Dendritic cell treated with granulocyte-macrophage colony-stimulating factor and Interleukin-4, amounts not matched to agents 40 ng/mL and 50 ng/mL, for 4 days (primary cell): ENCODE measurements around the gene MXD4.
A peak's percentile ranks its signal among the peaks of the same experiment; 100 is the strongest.

Source experiments
- H3K27ac Mint-ChIP-seq: one replicate; pipeline ENCODE4 v1.8.0; 2022; ENCODE audit warnings: mild to moderate bottlenecking, mixed read lengths
- H3K27me3 Mint-ChIP-seq: one replicate; pipeline ENCODE4 v1.8.0; 2022; ENCODE audit warnings: mild to moderate bottlenecking, mixed read lengths
- H3K36me3 Mint-ChIP-seq: one replicate; pipeline ENCODE4 v1.8.0; 2022; ENCODE audit warnings: low read depth, mixed read lengths
- H3K4me1 Mint-ChIP-seq: one replicate; pipeline ENCODE4 v1.8.0; 2022; ENCODE audit warnings: low read depth, mixed read lengths
- H3K4me3 Mint-ChIP-seq: one replicate; pipeline ENCODE4 v1.8.0; 2022; ENCODE audit warnings: mild to moderate bottlenecking, moderate library complexity, mixed read lengths
- H3K9me3 Mint-ChIP-seq: one replicate; pipeline ENCODE4 v1.8.0; 2022; ENCODE audit warnings: mixed read lengths
- intact Hi-C: fragments of 100-400 bp; cut with micrococcal nuclease; formaldehyde crosslinking; loops from one replicate; pipeline ENCODE4 v1.15.0; 2022

Gene MXD4

DNA sequence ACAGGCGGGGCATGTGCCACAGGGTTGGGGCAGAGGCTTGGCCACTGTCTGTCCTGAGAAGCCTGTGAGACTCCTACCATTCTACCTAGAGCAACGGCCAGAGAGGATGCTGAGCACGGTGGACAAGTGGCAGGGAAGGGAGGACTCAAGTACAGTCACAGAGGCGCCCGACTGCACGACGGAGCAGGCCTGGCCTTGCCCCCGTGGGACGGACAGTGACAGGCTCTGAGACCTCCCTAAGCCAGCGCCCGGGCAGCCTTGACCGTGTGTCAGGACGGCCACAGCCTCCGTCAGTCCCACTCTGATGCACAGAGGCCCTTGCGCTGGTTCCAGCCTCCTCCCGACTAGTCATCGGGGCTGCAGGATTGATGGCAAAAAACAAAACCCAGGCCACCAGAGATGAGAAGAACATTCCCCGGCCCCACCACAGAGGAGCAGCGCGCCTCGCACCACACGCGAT, 36.7 kb upstream of the MXD4 start:
- H3K9me3 Mint-ChIP-seq = peaks cover 14% of the 10 kb centered on the region
- intact Hi-C loops = no loop called here
- H3K27me3 Mint-ChIP-seq = peaks cover 9% of the 10 kb centered on the region
- peaks cover 9% of the 10 kb centered on the region for H3K4me1 Mint-ChIP-seq
- H3K36me3 Mint-ChIP-seq = peaks cover 44% of the 10 kb centered on the region
- no peak overlapping the region for H3K27ac Mint-ChIP-seq
- H3K4me3 Mint-ChIP-seq = no peak overlapping the region

DNA sequence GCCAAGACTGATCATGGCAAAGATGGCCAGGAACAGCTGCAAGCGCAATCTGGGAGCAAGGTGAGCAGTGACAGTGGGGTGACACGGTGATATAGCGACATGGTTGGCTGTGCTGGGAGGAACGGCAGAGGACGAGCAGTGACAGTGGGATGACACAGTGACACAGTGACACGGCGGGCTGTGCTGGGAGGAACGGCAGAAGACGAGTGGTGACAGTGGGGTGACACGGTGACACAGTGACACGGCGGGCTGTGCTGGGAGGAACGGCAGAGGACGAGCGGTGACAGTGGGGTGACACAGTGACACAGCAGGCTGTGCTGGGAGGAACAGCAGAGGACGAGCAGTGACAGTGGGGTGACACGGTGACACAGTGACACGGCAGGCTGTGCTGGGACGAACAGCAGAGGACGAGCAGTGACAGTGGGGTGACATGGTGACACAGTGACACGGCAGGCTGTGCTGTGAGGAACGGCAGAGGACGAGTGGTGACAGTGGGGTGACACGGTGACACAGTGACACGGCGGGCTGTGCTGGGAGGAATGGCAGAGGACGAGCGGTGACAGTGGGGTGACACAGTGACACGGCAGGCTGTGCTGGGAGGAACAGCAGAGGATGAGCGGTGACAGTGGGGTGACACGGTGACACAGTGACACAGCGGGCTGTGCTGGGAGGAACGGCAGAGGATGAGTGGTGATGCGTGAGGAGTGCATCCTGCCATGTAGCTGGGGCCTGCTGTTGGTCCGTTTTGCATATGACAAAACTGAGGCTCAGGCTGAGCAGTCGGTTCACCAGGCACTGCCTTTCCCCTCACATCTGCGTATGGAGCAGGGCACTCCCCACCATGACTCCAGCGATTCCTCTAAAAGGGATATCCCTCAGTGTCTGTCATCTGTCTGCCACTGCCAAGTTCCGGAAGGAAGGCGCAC, 36.0 kb upstream of the MXD4 start:
- Mint-ChIP-seq H3K9me3 (peaks cover 8% of the 10 kb centered on the region), H3K27me3 (peaks cover 9% of the 10 kb centered on the region), H3K27ac (no peak overlapping the region), H3K36me3 (peaks cover 38% of the 10 kb centered on the region), H3K4me3 (no peak overlapping the region), H3K4me1 (peaks cover 9% of the 10 kb centered on the region)
- intact Hi-C loops = no loop called here

DNA sequence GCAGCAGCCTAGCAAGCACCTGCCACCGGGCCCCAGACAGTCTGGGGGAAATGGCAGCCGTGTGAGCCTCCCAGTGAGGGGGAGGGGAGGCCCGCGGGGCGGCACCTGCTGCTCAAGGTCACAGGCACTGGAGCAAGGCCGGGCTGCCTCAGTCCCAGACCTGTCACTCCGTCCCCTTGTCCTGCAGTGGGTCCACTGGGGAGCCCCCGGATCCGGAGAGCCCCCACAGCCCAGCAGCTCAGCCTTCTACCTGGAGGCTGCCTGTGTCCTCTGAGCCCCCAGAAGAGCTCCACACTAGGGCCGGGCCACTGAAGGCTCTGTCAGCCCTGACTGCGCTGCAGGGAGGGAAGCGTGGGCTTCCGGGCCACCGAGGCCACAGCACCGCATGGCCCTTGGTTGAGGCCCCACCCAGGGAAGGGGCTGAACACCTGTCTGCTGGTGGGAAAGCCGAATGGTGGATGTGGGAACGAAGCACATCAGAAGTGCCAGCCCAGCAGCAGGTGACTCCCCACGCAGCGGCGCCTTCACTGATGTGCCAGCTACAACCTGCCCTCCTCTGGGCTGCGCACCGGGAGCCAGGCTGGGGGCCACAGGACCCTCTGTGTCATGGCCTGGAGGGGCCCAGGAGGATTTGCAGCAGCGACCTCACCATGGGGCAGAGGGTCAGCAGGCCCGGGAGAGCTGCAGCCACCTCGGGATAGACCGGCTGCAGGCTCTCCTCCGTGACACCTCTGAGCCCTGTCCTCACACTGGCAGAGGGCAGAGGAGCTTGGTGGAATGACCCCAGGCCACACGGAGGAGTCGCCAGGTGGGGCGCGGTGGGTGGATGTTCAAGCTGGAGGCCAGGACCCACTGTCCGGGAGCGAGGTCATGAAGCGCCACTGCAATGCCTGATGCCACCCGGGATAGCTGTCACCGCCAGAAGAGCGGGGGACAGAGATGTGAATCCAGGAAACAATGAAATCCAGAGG, 35.0 kb upstream of the MXD4 start:
- Mint-ChIP-seq H3K4me1 (peaks cover 9% of the 10 kb centered on the region), H3K27ac (no peak overlapping the region), H3K4me3 (no peak overlapping the region)

DNA sequence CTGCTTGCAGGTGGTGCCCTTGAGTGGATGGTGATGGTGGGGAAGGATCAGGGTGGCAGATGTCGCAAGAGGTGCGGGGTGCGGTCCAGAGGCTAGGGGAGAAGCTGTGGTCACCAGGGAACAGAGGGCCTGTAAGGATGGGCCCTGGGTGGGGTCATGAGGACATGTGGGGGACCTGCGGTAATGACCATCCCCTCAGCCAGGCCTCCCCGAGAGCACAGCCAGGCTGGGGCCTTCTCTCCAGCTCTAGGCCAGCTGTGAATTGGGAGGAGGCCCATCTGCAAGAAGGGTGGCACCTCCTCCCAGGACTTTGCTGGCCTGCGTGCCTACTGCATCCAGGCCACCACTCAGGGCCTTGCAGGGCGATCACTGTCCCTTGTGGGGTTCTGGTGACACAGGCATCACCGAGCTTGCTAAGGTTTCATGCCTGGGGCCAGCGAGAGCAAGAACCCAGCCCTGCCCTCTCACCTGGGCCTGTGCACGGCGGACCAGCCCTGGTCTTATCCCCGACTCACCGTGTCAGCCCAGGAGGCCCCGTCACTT, 34.1 kb upstream of the MXD4 start:
- Mint-ChIP-seq H3K4me1 (peaks cover 15% of the 10 kb centered on the region), H3K4me3 (no peak overlapping the region), H3K27ac (no peak overlapping the region)

More for the DNA sequence above, 35.0 kb upstream of the MXD4 start:
- intact Hi-C loops = no loop called here
- H3K36me3 Mint-ChIP-seq = peaks cover 32% of the 10 kb centered on the region
- no peaks in the 10 kb centered on the region for H3K9me3 Mint-ChIP-seq
- peaks cover 17% of the 10 kb centered on the region for H3K27me3 Mint-ChIP-seq

DNA sequence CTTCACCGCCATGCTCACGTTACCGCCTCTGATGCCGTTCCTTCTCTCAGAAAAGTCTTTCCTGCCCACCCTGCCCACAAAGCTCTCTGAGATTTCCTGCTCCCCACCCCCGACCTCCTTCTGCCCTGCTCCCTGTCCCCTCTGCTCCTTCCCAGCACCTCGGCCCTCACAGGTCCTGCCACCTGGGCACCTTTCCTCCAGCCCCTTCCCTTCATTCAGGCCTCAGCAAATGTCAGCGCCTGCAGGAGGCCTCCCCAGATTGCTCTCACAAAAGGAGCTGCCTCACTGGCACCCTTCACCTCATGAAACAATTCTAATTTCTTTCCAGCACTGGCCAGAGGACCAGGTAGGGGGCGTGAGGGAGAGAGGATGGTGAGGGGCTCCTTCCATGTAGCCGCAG, 33.6 kb upstream of the MXD4 start:
- intact Hi-C loops = no loop called here
- Mint-ChIP-seq H3K4me1 (peaks cover 20% of the 10 kb centered on the region), H3K36me3 (peaks cover 27% of the 10 kb centered on the region), H3K27ac (no peak overlapping the region), H3K9me3 (no peaks in the 10 kb centered on the region), H3K4me3 (no peak overlapping the region), H3K27me3 (peaks cover 28% of the 10 kb centered on the region)

More for the DNA sequence above, 34.1 kb upstream of the MXD4 start:
- H3K27me3 Mint-ChIP-seq = peaks cover 25% of the 10 kb centered on the region
- intact Hi-C loops = no loop called here
- no peaks in the 10 kb centered on the region for H3K9me3 Mint-ChIP-seq
- H3K36me3 Mint-ChIP-seq = peaks cover 27% of the 10 kb centered on the region

DNA sequence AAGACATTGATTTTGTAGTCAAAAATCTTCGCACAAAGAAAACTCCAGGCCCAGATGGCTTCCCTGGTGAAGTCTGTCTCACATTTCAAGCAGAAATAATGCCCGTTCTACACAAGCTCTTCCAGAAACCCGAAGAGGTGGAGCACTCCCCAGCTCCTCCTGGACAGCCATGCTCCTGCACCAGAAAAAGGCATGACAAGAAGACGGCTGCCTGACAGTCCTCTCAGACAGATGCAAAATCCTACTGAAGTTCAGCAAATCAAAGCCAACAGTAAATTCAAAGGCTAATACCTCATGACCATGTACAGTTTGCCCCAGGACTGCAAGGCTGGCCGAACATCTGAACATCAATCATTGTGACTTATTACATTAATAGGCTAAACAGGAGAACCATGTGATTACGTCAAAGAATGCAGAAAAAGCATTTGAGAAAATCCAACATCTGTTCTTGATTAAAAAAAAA, 30.8 kb upstream of the MXD4 start:
- Mint-ChIP-seq H3K27me3 (peaks cover 29% of the 10 kb centered on the region), H3K4me1 (peaks cover 20% of the 10 kb centered on the region), H3K36me3 (peaks cover 24% of the 10 kb centered on the region), H3K9me3 (no peaks in the 10 kb centered on the region), H3K27ac (no peak overlapping the region), H3K4me3 (no peak overlapping the region)
- intact Hi-C loops = no loop called here

DNA sequence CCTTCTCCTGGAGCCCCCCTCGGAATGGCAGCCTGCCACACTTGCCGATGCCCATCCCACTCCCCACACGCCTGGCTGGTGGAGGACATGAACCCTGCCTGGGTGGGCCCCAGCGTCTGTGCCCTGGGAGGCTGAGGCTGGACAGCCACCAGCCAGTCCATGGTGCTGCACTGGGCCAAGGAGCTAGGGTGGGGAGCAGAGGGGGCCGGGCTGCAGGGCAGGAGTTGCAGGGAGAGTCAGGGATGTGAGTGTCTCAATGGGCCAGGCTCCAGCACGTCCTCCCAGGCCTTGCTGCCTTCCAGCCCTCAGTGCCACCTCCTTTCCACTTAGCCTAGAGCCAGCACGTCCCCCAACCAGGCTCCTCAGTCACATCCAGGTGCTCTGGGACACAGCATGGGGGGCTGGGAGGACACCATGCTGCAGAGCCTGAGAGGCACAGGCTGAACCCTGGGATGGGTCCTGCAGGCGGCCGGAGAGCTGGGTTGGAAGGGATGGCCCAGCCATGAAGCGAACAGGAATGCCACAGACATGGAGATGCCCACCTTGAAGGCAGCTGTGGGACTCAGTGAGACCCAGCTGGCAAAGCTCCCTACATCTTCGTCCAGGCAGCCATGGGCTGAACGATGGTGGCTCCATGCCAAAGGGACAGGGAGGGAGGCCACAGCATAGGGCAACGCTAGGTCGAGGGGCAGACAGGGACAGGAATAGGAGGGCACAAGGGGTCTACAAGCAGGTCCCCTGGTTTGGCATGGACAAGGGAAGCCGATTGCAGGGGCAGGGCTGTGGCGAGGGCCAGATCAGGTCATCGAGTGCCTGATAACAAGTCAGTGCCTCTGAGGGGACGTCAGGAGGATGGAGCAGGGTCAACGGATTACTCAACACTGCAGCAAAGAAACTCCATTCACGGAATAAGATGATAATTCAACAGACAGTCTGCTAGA, 30.1 kb upstream of the MXD4 start:
- Mint-ChIP-seq H3K4me3 (no peak overlapping the region), H3K27ac (no peak overlapping the region), H3K36me3 (peaks cover 17% of the 10 kb centered on the region), H3K27me3 (peaks cover 29% of the 10 kb centered on the region), H3K9me3 (no peaks in the 10 kb centered on the region), H3K4me1 (peaks cover 20% of the 10 kb centered on the region)
- intact Hi-C loops = no loop called here

DNA sequence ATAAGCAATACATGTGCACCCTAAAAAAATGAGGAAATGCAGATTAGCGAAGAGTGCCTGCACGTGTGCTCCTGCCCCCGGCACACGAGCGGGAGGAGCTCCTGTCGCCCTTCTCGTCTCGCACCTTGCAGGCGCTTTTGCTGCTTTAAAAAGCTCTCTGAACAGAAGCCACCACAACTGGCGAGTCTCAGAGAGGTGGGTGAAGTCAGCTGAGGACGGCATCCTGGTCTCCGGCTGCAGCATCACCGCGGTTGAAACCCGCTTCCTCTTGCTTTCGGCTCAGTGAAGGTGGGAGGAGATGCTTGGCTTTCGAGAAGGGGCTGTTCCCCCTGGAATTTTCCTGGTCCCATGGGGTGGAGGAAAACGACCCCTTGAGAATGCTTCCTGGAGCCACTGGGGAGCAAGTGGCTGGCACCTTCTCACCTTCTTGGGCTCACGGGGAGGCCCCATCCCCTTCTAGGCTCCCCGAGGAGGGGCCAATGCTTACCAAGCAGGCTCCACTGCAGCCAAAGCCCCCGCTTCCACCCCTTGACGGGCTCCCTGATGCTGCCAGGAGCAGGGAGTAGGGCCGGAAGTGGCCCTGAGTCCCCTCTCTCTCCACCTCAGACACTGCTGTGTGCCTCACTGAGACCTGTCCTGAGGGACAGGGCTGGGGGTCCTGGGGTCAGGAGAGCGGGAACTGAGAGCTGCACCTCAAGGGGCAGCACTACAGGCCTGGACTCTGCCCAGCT, 29.2 kb upstream of the MXD4 start:
- Mint-ChIP-seq H3K9me3 (no peaks in the 10 kb centered on the region), H3K27me3 (peaks cover 29% of the 10 kb centered on the region), H3K27ac (no peak overlapping the region), H3K4me1 (peaks cover 20% of the 10 kb centered on the region), H3K4me3 (peak overlapping the region; percentile 57), H3K36me3 (peaks cover 15% of the 10 kb centered on the region)
- intact Hi-C loops = no loop called here

DNA sequence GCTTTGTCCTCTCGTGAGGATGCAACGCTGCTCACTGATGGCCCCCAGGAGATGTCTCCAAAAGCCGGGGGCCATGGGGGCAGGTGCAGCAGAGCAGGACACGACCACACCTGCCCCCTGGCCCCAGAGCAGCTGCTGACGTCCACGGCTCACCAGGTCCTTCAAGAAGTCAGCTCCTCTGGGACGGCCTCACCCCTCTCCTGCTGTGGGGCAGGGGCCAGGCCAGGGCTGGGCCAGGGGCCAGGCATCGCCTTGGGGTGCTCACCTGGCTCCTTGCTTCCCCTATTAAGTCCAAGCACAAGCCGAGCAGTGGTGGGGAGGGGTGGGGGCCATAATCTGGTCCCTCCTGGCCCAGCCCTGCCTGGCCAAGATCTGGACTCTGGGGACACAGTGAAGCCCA, 28.6 kb upstream of the MXD4 start:
- no peak overlapping the region for H3K27ac Mint-ChIP-seq
- peaks cover 14% of the 10 kb centered on the region for H3K4me1 Mint-ChIP-seq
- intact Hi-C loops = no loop called here
- H3K36me3 Mint-ChIP-seq = peaks cover 15% of the 10 kb centered on the region
- no peaks in the 10 kb centered on the region for H3K9me3 Mint-ChIP-seq
- H3K27me3 Mint-ChIP-seq = peaks cover 26% of the 10 kb centered on the region
- no peak overlapping the region for H3K4me3 Mint-ChIP-seq

DNA sequence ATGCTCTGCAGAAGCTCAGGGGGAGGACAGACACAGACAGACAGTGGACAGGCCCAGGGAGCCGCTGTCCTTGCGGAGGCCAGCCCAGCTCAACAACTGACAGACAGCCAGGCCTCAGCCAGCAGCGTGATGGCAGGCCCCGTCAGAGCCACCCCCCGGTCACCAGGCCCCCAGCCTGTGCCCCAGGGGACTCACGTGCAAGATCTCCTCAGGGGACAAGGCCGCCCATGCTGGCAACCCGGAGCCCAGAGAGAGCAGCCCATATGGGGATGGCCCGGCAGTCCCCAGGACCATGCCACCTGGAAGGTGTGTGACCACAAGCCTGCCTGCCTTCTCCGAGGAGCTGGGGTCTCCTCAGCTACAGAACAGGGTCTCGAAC, 28.0 kb upstream of the MXD4 start:
- no peaks in the 10 kb centered on the region for H3K9me3 Mint-ChIP-seq
- H3K27ac Mint-ChIP-seq = no peak overlapping the region
- H3K27me3 Mint-ChIP-seq = peaks cover 24% of the 10 kb centered on the region
- intact Hi-C loops = no loop called here
- peaks cover 12% of the 10 kb centered on the region for H3K4me1 Mint-ChIP-seq
- H3K36me3 Mint-ChIP-seq = peaks cover 15% of the 10 kb centered on the region
- no peak overlapping the region for H3K4me3 Mint-ChIP-seq

DNA sequence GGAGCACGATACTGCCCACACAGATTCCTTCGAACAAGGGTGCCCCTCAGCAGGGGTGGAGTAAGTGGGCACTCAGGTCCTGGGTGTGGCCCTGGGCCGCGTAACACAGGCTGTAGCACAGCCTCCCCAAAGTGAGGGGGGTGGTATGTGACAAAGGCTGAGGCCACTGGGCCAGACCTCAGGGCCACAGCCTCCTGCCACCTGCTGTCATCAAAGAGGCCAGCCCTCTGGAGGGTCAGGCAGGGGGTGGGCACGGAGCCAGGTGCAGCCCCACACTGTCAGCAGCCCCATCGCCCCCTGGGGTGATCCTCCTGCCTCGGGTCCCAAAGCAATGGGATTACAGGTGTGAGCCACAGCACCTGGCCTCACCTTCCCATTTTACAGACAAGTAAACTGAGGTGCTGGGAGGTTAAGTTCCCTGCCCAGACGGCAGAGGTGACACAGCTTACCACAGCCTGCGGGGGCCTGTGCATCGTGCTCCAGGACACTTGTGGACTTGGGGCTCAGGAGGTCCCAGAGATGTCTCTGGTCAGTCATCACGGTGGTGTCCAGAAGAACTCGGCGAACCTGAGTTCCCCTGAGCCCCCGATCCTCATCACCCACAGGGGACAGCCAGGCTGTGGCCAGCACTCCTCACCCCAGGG, 27.5 kb upstream of the MXD4 start:
- Mint-ChIP-seq H3K27me3 (peaks cover 24% of the 10 kb centered on the region), H3K9me3 (no peaks in the 10 kb centered on the region), H3K36me3 (peaks cover 15% of the 10 kb centered on the region), H3K4me3 (no peak overlapping the region), H3K4me1 (peaks cover 12% of the 10 kb centered on the region), H3K27ac (no peak overlapping the region)
- intact Hi-C loops = no loop called here

DNA sequence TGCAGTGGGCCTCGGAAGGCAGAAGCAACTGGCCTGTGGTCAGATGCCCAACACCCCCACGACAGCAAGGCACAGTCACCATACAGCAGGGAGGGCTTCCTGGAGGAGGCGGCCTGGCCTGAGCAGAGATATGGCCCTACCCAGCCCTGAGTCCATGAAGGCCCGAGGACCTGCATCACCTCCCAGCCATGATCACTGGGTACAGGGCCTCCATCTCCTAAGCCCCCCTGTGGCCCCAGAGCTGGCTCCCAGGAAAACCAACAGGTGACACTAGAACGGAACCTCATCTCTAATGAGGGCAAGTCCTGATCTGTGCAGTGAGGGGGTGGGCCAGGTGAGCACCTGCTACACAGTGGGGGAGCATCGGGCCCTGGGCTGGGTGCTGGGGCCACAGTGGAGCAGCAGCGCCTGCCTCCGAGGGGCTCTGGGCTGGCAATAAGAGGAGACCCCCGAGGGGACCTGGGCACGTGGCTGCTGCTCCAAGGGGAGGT, 26.2 kb upstream of the MXD4 start:
- intact Hi-C loops = no loop called here
- H3K36me3 Mint-ChIP-seq = peaks cover 15% of the 10 kb centered on the region
- H3K9me3 Mint-ChIP-seq = no peaks in the 10 kb centered on the region
- H3K4me3 Mint-ChIP-seq = no peak overlapping the region
- peaks cover 24% of the 10 kb centered on the region for H3K27me3 Mint-ChIP-seq
- H3K4me1 Mint-ChIP-seq = peaks cover 12% of the 10 kb centered on the region
- no peak overlapping the region for H3K27ac Mint-ChIP-seq
